IPS DF 4.7 (cell line): ENCODE results near the gene CDYL.
A peak's percentile ranks its signal among the peaks of the same experiment; 100 is the strongest.
"Not testable (repeated sequence)": the region's sequence is repeated elsewhere in the genome, so short reads cannot be mapped to it uniquely, and the experiment has no call there.

Source experiments
- DNase-seq: peaks from one replicate; pipeline ENCODE4 v3.0.0-alpha.2; 2013; ENCODE audit warnings: low spot score; ENCODE audit errors: extremely low read depth

CDYL gene

GRCh38 chr6:4840169-4840568, 64.0 kb downstream of the CDYL start:
- DNase-seq: no peak

- peak; percentile 22 for DNase-seq
Observed at GRCh38 chr6:4844108-4844507, 67.9 kb downstream of the CDYL start.

- DNase-seq: no peak
Observed at GRCh38 chr6:4846387-4846786, 70.2 kb downstream of the CDYL start.

GRCh38 chr6:4848382-4849068, 72.3 kb downstream of the CDYL start:
- no peak for DNase-seq

DNA sequence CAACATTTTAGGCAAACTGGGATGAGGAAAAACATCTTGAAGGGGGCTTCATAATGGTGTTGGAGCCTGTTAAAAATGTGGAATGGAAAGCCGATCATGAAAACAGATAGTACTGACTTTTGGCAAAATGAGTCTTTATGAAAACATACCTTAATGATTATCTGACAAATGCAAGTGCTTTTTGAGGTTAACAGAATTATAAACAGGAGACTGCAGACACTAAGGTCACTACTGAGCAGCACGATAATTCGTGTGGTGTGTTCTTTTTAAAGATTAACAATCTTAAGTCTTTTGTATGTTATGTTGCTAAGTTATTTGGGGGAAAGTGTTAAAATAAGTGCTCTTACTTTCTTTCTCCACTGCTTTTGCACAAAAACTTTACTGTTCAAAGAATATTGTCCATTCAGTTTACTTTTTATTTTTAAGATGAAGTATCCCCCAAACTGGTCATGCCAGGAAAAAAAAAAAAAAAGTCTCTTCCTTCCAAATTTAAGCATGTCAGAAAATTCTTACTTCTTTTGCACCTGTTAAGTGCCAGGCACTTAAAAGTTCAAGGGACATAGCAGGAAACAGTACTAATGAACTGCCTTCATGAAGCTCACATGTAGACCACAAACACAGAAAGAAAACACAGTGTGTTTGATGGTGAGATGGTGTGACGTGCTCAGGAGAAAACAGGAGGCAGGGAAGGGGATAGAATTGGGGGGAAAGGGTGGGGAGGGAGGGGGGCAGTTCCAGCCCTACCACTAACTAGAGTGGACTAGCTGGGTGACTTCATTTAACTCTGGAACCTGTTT, 73.2 kb downstream of the CDYL start:
- DNase-seq: no peak

DNA sequence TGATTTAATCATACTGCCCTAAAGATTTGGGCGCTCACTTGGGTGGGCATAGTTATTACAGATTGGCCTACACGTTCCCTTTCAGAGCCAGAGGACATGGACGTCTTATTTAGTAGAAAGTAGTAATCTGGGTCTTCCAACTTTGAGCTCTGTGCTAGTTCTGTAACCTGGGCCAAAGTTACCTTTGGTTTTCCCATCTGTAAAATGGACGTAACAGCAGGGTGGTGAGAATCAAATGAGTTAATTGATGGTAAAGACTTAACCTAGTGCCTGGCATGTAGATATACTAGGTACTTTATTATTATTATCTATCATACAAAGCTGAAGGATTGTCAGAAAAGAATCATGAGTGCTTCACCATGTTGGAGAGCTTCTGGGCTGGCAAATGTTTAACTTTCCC, 74.8 kb downstream of the CDYL start:
- no peak for DNase-seq

GRCh38 chr6:4852186-4852585, 76.0 kb downstream of the CDYL start:
- not testable (repeated sequence) for DNase-seq

GRCh38 chr6:4852938-4853337, 76.7 kb downstream of the CDYL start:
- DNase-seq: no peak

- DNase-seq: no peak
Observed at GRCh38 chr6:4853349-4853748, 77.1 kb downstream of the CDYL start.

GRCh38 chr6:4853782-4854511, 77.7 kb downstream of the CDYL start:
- DNase-seq: no peak

DNA sequence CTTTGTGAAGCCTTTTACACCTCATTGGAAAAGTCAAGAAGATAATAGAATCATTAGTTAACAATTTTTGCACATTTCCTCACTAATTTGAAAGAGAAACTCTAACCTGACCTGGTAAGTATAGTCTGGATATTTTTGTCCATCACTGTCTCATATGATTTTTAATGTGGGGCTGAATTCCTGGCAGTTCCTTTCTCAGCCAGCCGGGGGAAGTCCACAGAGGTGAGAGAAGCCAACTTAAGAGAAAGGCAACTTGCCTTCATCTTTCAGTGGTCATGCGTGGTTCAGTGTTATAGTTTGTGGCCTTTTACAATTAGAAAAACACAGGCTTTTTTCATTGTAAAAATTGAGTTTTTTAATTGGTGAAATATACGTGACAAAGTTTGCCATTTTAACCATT, 80.6 kb downstream of the CDYL start:
- no peak for DNase-seq

GRCh38 chr6:4858194-4859015, 82.2 kb downstream of the CDYL start:
- DNase-seq: no peak

DNA sequence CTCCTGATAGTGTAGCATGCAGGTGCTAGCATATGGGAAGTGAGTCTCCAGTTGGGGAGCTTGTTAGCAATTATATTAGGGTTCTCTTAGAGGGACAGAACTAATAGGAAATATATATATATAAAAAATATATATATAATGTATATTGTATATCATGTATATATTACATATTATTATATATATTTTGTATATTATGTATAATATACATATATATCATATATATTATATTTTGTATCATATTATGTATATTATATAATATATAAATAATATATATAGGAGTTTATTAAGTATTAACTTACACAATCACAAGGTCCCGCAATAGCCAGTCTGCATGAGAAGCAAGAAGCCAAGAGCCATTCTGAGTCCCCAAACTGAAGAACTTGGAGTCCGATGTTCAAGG, 84.2 kb downstream of the CDYL start:
- no peak for DNase-seq

- DNase-seq: no peak
Observed at GRCh38 chr6:4861564-4861963, 85.4 kb downstream of the CDYL start.

- no peak for DNase-seq
Observed at GRCh38 chr6:4864519-4864918, 88.3 kb downstream of the CDYL start.

GRCh38 chr6:4865006-4865405, 88.8 kb downstream of the CDYL start:
- DNase-seq: not testable (repeated sequence)

DNA sequence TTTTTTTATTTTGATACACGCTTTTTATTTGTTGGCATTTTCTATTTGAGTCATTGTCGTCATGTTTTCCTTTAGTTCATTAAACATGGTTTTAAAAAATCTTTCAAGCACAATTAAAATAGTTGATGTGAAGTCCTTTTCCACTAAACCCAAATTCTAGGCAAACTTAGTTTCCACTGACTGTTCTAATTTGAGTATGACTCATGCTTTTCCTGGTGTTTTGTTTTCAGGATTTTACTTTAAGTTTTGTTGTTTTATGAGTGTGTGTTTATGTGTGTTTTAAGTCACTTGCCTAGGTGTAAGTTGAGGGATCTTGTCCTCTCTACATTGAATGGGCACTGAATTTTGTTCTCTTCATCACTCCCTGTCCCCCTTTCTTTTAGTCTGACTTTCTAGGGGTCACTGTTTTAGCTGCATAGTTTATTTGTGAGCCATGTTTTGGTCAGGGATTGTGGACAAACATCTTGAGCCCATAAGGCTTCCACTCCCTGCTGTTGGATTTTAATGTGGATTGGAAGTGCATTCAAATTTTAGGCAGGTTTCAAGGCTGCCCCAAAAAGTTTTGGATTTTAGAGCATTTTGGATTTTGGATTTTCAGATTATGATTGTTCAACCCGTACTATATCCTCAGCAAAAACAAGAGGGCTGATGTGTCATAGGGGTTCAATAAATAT, 94.8 kb downstream of the CDYL start:
- DNase-seq: no peak

DNA sequence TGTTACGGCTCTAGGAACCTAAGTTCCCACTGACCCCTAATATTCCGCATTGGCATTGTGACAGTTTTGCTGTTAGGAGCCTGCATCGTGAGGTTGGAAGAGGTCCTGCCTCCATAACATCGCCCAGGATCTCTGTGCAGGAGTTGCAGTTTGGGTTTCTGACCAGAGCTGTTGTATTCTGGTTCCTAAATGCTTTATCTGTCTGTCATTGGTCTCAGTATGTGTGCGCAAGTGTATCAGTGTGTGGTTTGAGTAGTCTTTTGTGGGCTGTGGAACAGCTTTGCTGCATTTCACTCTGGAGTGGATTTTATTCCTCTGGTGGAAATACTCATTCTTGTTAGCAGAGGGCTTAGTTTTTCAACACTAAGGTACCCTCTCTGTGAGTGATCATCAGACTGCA, 95.6 kb downstream of the CDYL start:
- DNase-seq: no peak

- DNase-seq: no peak
Observed at GRCh38 chr6:4872841-4873240, 96.6 kb downstream of the CDYL start.

DNA sequence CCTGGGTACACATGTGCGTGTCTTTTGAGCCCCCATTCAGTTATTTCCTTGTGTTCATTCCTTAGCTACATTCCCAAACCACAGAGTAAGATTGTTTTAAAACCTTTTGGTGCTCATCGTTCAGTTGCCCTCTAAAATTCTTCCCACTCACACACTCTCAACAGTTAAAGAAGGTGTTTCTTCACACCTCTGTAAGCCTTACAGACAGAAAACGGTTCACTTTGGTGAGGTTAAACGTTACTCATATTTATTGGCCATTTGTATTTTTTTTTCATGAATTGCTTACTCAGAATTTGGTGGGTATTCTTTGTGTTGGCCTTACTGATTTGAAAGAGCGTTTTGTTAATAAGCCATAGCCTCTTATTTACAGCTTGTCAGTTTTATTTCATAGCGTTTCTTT, 97.7 kb downstream of the CDYL start:
- DNase-seq: no peak

- DNase-seq: no peak
Observed at GRCh38 chr6:4879741-4880275, 103.6 kb downstream of the CDYL start.
